ENCODE measurements around the gene PLCB3.

Gene PLCB3

GRCh38 chr11:64268025-64268892 is 16.9 kb downstream of the PLCB3 start:
- DNase-seq: peak; percentile 31

- peak; percentile 42 for DNase-seq
These were observed 17.7 kb downstream of the PLCB3 start for GRCh38 chr11:64268893-64269539.

DNA sequence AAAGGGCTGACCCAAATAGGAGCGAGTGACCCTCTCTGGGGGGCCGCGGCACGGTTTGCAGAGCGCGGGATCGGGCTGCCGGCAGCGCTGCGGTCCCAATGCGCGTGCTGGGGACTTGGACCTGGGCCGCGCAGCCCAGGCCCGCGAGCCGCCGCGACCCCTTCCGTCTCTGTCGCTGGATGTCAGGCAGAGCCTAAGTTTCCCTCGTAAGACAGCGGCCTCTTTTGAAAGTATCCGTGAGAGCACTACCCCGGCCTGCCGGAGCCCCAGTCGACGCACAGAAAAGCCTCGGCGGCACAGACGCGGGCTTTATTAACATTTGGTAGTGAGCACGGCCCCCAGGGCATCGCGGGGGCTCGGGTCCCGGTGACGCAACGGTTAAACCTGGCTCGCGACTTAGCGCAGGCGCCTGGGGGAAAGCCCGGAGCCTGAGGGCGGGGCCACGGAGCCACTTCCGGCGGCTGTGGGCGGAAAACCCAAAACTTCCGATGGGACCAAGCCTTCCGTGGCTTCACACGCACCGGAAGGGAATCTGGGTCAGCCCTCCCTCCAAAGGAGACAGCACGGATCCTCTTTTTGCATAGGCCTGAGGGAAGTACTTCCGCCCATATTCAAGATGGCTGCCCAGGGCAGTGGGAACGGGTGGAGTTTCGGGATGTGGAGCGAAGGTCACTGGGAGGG is 18.4 kb downstream of the PLCB3 start:
- peak; percentile 100 for DNase-seq

- no peak for DNase-seq
These were observed 23.9 kb downstream of the PLCB3 start for GRCh38 chr11:64275031-64275800.

DNA sequence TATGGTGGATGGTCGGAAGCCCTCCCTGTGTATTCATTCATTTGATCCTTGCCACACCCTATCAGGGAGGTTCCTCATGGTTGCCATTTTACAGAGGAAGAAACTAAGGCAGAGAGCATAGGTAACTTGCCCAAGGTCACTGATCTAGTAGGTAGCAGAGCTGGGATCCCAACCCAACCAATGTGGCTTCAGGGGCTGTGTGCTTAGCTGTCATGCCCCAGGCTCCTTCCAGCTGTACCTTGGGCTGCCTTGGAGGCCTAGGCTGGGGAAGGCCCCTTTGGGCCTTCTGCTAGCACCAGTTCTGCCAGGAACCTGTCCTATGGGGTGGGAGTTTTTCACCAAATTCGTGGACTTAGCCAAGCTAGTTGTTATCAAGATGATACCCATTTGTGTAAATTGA is 24.5 kb downstream of the PLCB3 start:
- DNase-seq: no peak

- DNase-seq: no peak
These were observed 25.5 kb downstream of the PLCB3 start for GRCh38 chr11:64276653-64277431.

DNA sequence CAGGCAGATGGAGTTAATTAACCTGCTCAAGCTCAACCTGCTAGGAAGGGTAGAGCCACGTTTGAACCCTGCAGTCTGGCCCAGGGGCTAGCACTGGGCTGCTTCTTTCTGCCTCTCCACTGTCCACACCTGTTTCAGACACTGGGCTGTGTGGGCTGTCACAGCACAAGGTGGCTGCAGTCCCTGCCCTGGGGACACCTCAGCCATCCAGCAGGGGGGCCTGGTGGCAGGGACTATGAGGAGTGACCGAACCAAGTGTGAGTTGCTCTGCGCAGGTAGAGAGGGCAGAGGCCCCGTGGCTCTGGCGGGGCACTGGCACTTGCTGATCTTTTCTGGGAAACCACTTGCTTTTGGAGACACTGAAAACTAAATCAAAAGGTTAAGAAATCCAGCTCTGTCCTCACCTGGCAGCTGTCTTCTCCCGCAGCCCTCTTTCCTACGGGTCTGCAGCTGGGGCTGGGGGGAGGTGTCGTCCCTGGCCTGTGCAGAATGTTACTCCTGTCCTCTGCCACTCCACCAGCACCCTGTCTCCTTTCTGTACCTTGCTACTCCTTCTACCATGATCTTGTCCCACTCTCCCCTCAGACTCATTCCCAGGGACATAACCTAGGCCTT is 27.4 kb downstream of the PLCB3 start:
- DNase-seq: no peak

DNA sequence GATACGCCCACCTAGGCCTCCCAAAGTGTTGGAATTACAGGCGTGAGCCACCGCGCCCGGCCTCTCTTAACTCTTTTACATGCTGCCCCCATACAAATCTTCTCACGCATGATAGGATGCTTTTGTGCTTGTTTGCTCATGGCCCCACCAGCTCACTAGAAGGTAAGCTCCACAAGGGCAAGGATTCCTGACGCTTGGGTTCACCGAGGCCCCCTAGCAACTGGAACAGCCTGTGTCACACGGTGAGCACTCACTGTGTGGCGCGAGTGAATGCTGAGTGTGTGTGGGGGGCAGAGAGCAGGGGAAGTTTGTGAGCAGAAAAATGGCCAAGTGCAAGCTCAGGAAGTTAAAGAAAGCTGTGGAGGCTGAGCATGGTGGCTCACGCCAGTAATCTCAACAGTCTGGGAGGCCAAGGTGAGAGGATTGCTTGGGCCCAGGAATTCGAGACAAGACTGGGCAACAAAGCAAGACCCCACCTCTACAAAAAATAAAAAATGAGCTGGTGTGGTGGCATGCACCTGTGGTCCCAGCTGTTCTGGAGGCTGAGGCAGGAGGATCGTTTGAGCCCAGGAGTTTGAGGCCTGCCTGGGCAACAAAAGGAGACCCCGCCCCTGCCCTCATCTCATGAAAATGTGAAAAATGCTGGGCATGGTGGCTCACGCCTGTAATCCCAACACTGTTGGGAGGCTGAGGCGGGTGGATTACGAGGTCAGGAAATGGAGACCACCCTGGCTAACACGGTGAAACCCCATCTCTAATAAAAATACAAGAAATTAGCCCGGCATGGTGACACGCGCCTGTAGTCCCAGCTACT is 30.8 kb downstream of the PLCB3 start:
- no peak for DNase-seq

- no peak for DNase-seq
These were observed 31.8 kb downstream of the PLCB3 start for GRCh38 chr11:64283092-64283491.

GRCh38 chr11:64284048-64284961 is 33.0 kb downstream of the PLCB3 start, which contains the start of gene BAD:
TSS of gene BAD (minus strand) at chr11:64284665. CDS start at chr11:64284368, 297 bp downstream.
- peak; percentile 91 for DNase-seq

- DNase-seq: peak; percentile 74
These were observed 33.9 kb downstream of the PLCB3 start, which contains the start of gene GPR137 for GRCh38 chr11:64284962-64285884. TSS of gene GPR137 (plus strand) at chr11:64285848. CDS start at chr11:64286525, 677 bp downstream.

DNA sequence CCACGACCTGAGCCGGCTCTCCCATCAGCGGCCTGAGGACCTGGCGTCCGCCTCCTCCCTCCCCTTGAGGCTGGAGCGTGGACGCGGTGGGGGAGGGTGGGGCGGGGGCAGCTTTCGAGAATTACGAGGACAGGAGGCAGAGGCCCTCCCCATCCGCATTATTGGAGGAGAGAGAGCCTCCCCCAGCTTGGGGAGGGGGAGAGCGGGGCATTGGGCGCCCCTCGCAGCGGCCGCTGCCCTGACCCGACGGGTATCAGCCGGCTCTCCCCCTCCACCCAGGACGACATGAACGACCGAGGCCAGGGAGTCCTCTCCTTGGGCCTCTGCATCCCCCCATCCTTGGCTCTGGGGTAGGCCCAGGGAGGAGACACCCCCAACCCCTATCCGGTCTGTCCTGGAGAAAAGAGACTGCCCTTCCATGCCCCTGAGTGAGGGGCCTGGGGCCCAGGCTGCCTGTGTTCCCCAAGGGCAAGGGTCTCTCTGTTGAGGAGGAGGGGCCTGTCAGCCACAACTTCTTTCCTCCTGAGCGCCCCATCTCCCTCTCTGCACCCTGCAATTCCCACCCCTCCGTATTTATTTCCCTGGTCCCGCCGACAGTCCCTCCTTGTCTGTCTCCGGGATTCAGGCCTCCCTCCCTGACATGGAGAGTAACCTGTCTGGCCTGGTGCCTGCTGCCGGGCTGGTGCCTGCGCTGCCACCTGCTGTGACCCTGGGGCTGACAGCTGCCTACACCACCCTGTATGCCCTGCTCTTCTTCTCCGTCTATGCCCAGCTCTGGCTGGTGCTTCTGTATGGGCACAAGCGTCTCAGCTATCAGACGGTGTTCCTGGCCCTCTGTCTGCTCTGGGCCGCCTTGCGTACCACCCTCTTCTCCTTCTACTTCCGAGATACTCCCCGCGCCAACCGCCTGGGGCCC is 34.8 kb downstream of the PLCB3 start:
- DNase-seq: no peak

DNA sequence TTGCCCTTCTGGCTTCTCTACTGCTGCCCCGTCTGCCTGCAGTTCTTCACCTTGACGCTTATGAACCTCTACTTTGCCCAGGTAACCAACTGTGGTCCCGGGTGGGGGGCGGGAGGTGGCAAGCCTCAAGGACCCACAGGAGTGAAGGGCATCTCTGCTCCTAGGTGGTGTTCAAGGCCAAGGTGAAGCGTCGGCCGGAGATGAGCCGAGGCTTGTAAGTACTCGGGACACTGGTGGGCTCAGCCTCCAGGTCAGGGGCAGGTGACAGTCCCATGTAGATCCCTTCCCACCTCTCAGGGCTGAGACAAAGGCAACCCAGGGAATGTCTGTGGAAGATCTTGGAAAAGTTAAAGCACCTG is 35.5 kb downstream of the PLCB3 start:
- DNase-seq: no peak

- no peak for DNase-seq
These were observed 36.5 kb downstream of the PLCB3 start for GRCh38 chr11:64287676-64288352.

DNA sequence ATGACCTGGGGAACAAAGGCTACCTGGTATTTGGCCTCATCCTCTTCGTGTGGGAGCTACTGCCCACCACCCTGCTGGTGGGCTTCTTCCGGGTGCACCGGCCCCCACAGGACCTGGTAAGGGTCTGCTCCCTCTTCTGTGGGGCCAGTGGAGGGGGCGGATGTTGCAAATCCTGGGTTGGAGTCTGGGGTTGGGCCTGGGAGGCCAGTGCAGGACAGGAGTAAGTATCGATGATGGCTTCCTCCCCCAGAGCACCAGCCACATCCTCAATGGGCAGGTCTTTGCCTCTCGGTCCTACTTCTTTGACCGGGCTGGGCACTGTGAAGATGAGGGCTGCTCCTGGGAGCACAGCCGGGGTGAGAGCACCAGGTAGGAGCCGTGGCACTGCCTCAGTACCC is 37.0 kb downstream of the PLCB3 start:
- no peak for DNase-seq

- DNase-seq: no peak
These were observed 37.8 kb downstream of the PLCB3 start for GRCh38 chr11:64289002-64289564.
